Stimulated activated CD8-positive, alpha-beta memory T cell treated with anti-CD3 and anti-CD28 coated beads, Interleukin-12 subunit alpha, Interleukin-12 subunit beta, amount 100 ng/mL, for 4 hours (primary cell): ENCODE data around the gene UBE3D.

Experiments
- DNase-seq: peaks from one replicate; pipeline ENCODE4 v3.0.0-alpha.2; 2020; ENCODE audit warnings: low read depth

The UBE3D gene

GRCh38 chr6:83065511-83066192 lies at the start of gene UBE3D:
Gene UBE3D, minus strand, starts transcription at chr6:83065841. Its CDS starts 123 bp downstream, at chr6:83065718.
- peak; percentile 84 for DNase-seq

GRCh38 chr6:83114164-83114563 lies 48.5 kb upstream of the UBE3D start:
- no peak for DNase-seq

- DNase-seq = no peak
These were observed 47.6 kb upstream of the UBE3D start for GRCh38 chr6:83113258-83113657.

- DNase-seq = no peak
These were observed 42.7 kb upstream of the UBE3D start for GRCh38 chr6:83108378-83108777.

- DNase-seq = no peak
These were observed 32.9 kb upstream of the UBE3D start for GRCh38 chr6:83098589-83098988.

GRCh38 chr6:83097675-83098074 lies 32.0 kb upstream of the UBE3D start:
- no peak for DNase-seq

GRCh38 chr6:83097204-83097603 lies 31.6 kb upstream of the UBE3D start:
- DNase-seq = no peak

- DNase-seq = no peak
These were observed 31.1 kb upstream of the UBE3D start for GRCh38 chr6:83096791-83097190.

- no peak for DNase-seq
These were observed 27.2 kb upstream of the UBE3D start for GRCh38 chr6:83092756-83093399.

GRCh38 chr6:83086751-83087150 lies 21.1 kb upstream of the UBE3D start:
- DNase-seq = no peak

GRCh38 chr6:83083476-83083875 lies 17.8 kb upstream of the UBE3D start:
- DNase-seq = no peak

GRCh38 chr6:83073615-83074014 lies 8.0 kb upstream of the UBE3D start:
- no peak for DNase-seq

- no peak for DNase-seq
These were observed 7.1 kb upstream of the UBE3D start for GRCh38 chr6:83072726-83073125.

GRCh38 chr6:83071707-83072106 lies 6.1 kb upstream of the UBE3D start:
- no peak for DNase-seq

GRCh38 chr6:83071023-83071422 lies 5.4 kb upstream of the UBE3D start:
- no peak for DNase-seq

- no peak for DNase-seq
These were observed 4.0 kb upstream of the UBE3D start for GRCh38 chr6:83069633-83070032.

- DNase-seq = no peak
These were observed 3.0 kb upstream of the UBE3D start for GRCh38 chr6:83068616-83069015.

- DNase-seq = peak; percentile 90
These were observed 2.1 kb upstream of the UBE3D start, which contains the start of gene DOP1A for GRCh38 chr6:83067448-83068439. Gene DOP1A, plus strand, starts transcription at chr6:83067671. Its CDS starts 29,307 bp downstream, at chr6:83096978.

GRCh38 chr6:83062225-83062624 lies 3.4 kb downstream of the UBE3D start:
- DNase-seq = no peak

GRCh38 chr6:83061190-83061589 lies 4.5 kb downstream of the UBE3D start:
- DNase-seq = no peak

- no peak for DNase-seq
These were observed 7.8 kb downstream of the UBE3D start for GRCh38 chr6:83057705-83058321.

GRCh38 chr6:83055366-83055964 lies 10.2 kb downstream of the UBE3D start:
- DNase-seq = peak; percentile 5
